GM19467 (cell line): ENCODE data around the gene APBB1.

ENCODE experiments used
- ATAC-seq: cut with Tn5 transposase; IDR thresholded peaks from one replicate; pipeline ENCODE4 v1.9.1; 2021; ENCODE audit warnings: mild to moderate bottlenecking, moderate library complexity; ENCODE audit not compliant: unreplicated experiment

APBB1 gene

GRCh38 chr11:6353367-6353987 lies 65.4 kb downstream of the APBB1 start:
- peak; percentile 51 for ATAC-seq

- no peak for ATAC-seq
These were observed 67.0 kb downstream of the APBB1 start for GRCh38 chr11:6351782-6352382.

- ATAC-seq: no peak
These were observed 68.4 kb downstream of the APBB1 start for GRCh38 chr11:6350486-6350885.

- ATAC-seq: no peak
These were observed 68.9 kb downstream of the APBB1 start for GRCh38 chr11:6350043-6350442.

- no peak for ATAC-seq
These were observed 73.5 kb downstream of the APBB1 start for GRCh38 chr11:6345366-6345765.
